Vagina (tissue), 2 donors: ENCODE measurements around the gene UACA. TPM values are rescaled to one million over a fixed set of nuclear protein-coding genes. Genes with fewer than 3 reads are reported as not detected.

Experiments
- DNase-seq, 2 donors: peaks; one replicate each; pipeline ENCODE4 v3.0.0-alpha.2; 2017; ENCODE audit errors: extremely low spot score in 2 of 2
- H3K27ac ChIP-seq: fragments of 200-600 bp; sonication (generic); one replicate; pipeline ENCODE4 v1.5.1; 2019
- H3K27me3 ChIP-seq: fragments of 200-600 bp; sonication (generic); one replicate; pipeline ENCODE4 v1.5.1; 2019
- H3K36me3 ChIP-seq, 2 donors: fragments of 200-600 bp; sonication (generic); one replicate each; pipeline ENCODE4 v1.5.1; 2017 to 2019
- H3K4me1 ChIP-seq: fragments of 200-600 bp; sonication (generic); one replicate; pipeline ENCODE4 v1.5.1; 2019
- H3K4me3 ChIP-seq, 2 donors: fragments of 200-600 bp; sonication (generic); 1 replicate in 1 of 2; 2 replicates in 1 of 2; pipeline ENCODE4 v1.5.1; 2016 to 2019
- H3K9me3 ChIP-seq: fragments of 200-600 bp; sonication (generic); one replicate; pipeline ENCODE4 v1.5.1; 2019
- POLR2A ChIP-seq, 2 donors: fragments of 450-650 bp; IDR thresholded peaks; one replicate each; pipeline ENCODE4 v1.6.1; 2017; ENCODE audit warnings: antibody characterized with exemption in 2 of 2, mild to moderate bottlenecking in 2 of 2, moderate library complexity in 2 of 2
- POLR2AphosphoS5 ChIP-seq, 2 donors: sonication (generic); formaldehyde crosslinking; IDR thresholded peaks; one replicate each; pipeline ENCODE4 v1.9.0; 2017; ENCODE audit warnings: antibody characterized with exemption in 2 of 2, mild to moderate bottlenecking in 2 of 2, low read depth in 1 of 2; ENCODE audit not compliant: insufficient read depth in 1 of 2
- intact Hi-C: fragments of 100-400 bp; cut with DNase I; formaldehyde crosslinking; loops from one replicate; pipeline ENCODE4 v1.15.1; 2023
- total RNA-seq: library from RNA; depleted of rRNA; stranded (reverse); fragments of >200 nt; gene quantifications from one replicate; pipeline ENCODE4 v1.2.3, GENCODE V29; 2016
- TF ChIP-seq, protein P1 (sequence below), 3 experiments: fragments of 450-650 bp in 2 of 3; fragments of 200-600 bp in 1 of 3; sonication (generic) in 1 of 3; IDR thresholded peaks; one replicate each; pipeline ENCODE4 v1.5.1; 2017 to 2019; ENCODE audit warnings: antibody characterized with exemption in 3 of 3, mild to moderate bottlenecking in 2 of 3, moderate library complexity in 2 of 3

UACA gene
- total RNA-seq, 1 donor from 2014 or later, result 40.3 TPM

GRCh38 chr15:70636540-70637165 is 126.7 kb downstream of the UACA start:
- Histone ChIP-seq H3K27ac (no peak overlapping the region), H3K36me3 (no peaks in the 10 kb centered on the region), H3K4me3 (no peak overlapping the region), H3K4me1 (no peaks in the 10 kb centered on the region), H3K27me3 (no peaks in the 10 kb centered on the region), H3K9me3 (no peaks in the 10 kb centered on the region)
- intact Hi-C loops, result no loop called here
- no peak for DNase-seq
- TF ChIP-seq, protein P1, sequence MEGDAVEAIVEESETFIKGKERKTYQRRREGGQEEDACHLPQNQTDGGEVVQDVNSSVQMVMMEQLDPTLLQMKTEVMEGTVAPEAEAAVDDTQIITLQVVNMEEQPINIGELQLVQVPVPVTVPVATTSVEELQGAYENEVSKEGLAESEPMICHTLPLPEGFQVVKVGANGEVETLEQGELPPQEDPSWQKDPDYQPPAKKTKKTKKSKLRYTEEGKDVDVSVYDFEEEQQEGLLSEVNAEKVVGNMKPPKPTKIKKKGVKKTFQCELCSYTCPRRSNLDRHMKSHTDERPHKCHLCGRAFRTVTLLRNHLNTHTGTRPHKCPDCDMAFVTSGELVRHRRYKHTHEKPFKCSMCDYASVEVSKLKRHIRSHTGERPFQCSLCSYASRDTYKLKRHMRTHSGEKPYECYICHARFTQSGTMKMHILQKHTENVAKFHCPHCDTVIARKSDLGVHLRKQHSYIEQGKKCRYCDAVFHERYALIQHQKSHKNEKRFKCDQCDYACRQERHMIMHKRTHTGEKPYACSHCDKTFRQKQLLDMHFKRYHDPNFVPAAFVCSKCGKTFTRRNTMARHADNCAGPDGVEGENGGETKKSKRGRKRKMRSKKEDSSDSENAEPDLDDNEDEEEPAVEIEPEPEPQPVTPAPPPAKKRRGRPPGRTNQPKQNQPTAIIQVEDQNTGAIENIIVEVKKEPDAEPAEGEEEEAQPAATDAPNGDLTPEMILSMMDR (IDR thresholded peaks at IDR 0.05), result no peak
- TF ChIP-seq POLR2A (IDR thresholded peaks at IDR 0.05) (no peak), POLR2AphosphoS5 (IDR thresholded peaks at IDR 0.05; ENCODE audit: insufficient read depth in 1 of 2, low read depth in 1 of 2) (no peak)

GRCh38 chr15:70635895-70636294 is 127.5 kb downstream of the UACA start:
- no peaks in the 10 kb centered on the region for H3K27me3 ChIP-seq
- no peaks in the 10 kb centered on the region for H3K9me3 ChIP-seq
- no peak overlapping the region for H3K4me3 ChIP-seq
- no peak for DNase-seq
- intact Hi-C loops, result no loop called here
- H3K27ac ChIP-seq, result no peak overlapping the region
- no peaks in the 10 kb centered on the region for H3K4me1 ChIP-seq
- TF ChIP-seq POLR2A (IDR thresholded peaks at IDR 0.05) (no peak), POLR2AphosphoS5 (IDR thresholded peaks at IDR 0.05; ENCODE audit: insufficient read depth in 1 of 2, low read depth in 1 of 2) (no peak)
- TF ChIP-seq, protein P1 (IDR thresholded peaks at IDR 0.05), result no peak
- no peaks in the 10 kb centered on the region for H3K36me3 ChIP-seq

GRCh38 chr15:70633991-70634390 is 129.4 kb downstream of the UACA start:
- H3K36me3 ChIP-seq, result no peaks in the 10 kb centered on the region
- H3K27ac ChIP-seq, result no peak overlapping the region
- intact Hi-C loops, result no loop called here
- H3K27me3 ChIP-seq, result no peaks in the 10 kb centered on the region
- H3K4me3 ChIP-seq, result no peak overlapping the region
- no peaks in the 10 kb centered on the region for H3K4me1 ChIP-seq
- no peaks in the 10 kb centered on the region for H3K9me3 ChIP-seq
- DNase-seq, result no peak
- TF ChIP-seq, protein P1 (IDR thresholded peaks at IDR 0.05), result no peak
- TF ChIP-seq POLR2AphosphoS5 (IDR thresholded peaks at IDR 0.05; ENCODE audit: insufficient read depth in 1 of 2, low read depth in 1 of 2), result no peak
- no peak for TF ChIP-seq POLR2A (IDR thresholded peaks at IDR 0.05)

GRCh38 chr15:70633103-70633831 is 130.1 kb downstream of the UACA start:
- no peak for DNase-seq
- Histone ChIP-seq H3K27ac (no peak overlapping the region), H3K4me3 (no peak overlapping the region), H3K4me1 (no peaks in the 10 kb centered on the region), H3K36me3 (no peaks in the 10 kb centered on the region), H3K9me3 (no peaks in the 10 kb centered on the region), H3K27me3 (no peaks in the 10 kb centered on the region)
- no peak for TF ChIP-seq POLR2AphosphoS5 (IDR thresholded peaks at IDR 0.05; ENCODE audit: insufficient read depth in 1 of 2, low read depth in 1 of 2)
- no peak for TF ChIP-seq POLR2A (IDR thresholded peaks at IDR 0.05)
- TF ChIP-seq, protein P1 (IDR thresholded peaks at IDR 0.05), result no peak
- intact Hi-C loops, result no loop called here
